HG02884 (cell line): Measurements from ENCODE around the gene CPE.
"Not testable (repeated sequence)": the region's sequence is repeated elsewhere in the genome, so short reads cannot be mapped to it uniquely, and the experiment has no call there.

Experiments used
- ATAC-seq: cut with Tn5 transposase; IDR thresholded peaks from one replicate; pipeline ENCODE4 v1.9.1; 2021; ENCODE audit warnings: mild to moderate bottlenecking, moderate library complexity; ENCODE audit not compliant: unreplicated experiment

Gene CPE

GRCh38 chr4:165378745-165379677, at the start of gene CPE:
CPE (plus strand) TSS chr4:165379008; CDS start chr4:165379222, 214 bp downstream.
- ATAC-seq, result peak; percentile 87

DNA sequence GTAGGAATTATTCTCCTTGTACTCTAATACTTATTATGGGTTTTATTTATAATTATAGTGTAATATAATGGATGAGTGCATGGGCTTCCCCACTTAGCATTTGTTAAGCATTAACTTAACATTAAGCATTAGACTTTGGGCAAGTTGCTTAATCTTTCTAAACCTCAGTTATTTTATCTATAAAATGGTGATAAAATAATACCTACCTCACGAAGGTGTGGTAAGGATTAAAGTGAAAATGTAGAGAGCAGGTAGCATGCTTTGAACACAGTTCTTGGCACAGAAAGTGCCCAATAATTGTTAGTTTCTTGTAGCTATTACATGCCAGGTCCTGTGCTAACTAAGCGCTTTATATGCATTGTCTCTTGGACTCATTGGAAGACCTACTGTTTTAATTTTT, 48.7 kb upstream of the CPE start:
- ATAC-seq, result no peak

- ATAC-seq, result no peak
Observed at GRCh38 chr4:165330666-165331065, 48.1 kb upstream of the CPE start.

DNA sequence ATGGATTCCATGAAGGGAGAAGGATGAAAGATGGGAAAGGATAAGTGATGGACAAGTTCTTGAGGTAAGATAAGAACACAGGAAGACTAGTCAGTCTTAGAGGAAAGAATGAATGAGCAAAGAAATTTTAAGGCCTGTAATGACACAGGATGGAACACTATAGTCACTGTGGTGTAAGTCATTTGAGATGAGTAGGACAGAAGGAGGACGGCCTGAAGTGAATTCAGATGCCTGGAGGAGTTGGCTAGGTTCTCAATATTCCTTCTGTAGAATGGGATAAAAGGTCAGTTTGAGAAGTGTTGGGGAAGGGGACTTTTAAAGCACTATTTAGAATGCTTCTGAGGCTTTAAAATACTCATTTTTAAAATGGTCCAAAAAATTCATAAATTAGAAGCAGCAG, 47.4 kb upstream of the CPE start:
- ATAC-seq, result no peak

DNA sequence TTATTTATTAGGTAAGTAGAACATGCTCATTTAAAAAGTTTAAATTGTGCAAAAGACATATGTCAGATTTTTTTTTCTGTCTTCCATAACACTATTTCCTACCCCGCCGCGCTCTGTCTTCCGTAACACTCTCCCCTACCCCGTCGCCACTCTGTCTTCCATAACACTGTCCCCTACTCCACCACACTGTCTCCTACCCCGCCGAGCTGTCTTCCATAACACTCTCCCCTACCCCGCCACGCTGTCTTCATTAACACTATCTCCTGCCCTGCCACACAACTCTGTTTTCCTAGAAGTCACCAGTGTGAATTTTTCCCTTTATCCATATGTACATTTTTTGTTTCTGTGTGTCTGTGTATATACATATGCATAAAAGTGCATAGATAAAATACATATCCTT, 47.0 kb upstream of the CPE start:
- no peak for ATAC-seq

GRCh38 chr4:165332502-165332901, 46.3 kb upstream of the CPE start:
- ATAC-seq, result no peak

- no peak for ATAC-seq
Observed at GRCh38 chr4:165335163-165335703, 43.6 kb upstream of the CPE start.

DNA sequence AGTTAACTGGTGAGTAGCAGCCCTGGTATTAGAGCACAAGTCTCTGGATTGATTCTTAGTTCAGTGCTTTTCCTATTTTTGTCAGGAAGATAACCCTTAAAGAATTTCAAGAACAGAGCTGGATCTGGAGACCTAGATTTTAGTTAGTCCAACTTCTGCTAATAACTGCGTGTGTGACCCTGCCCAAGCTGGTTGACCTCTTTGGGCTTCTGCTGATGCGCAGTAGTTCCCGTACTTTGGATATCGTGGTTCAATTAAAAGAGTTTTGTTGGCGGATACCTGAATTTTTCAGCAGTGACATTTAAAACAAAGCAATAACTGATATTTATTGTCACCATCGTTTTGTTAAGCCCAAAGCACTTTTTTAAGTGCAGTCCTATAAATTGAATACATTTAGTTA, 42.1 kb upstream of the CPE start:
- no peak for ATAC-seq

DNA sequence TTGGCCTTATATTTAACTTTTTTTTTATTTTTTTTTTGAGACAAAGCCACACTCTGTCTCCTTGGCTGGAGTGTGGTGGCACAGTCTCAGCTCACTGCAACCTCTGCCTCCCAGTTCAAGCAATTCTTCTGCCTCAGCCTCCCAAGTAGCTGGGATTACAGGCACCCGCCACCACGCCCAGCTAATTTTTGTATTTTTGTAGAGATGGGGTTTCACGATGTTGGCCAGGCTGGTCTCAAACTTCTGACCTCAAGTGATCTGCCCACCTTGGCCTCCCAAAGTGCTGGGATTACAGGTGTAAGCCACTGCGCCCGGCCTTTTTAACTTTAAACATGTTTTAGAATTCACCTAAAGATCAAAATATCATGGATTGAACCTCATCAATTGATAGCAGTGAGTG, 36.5 kb upstream of the CPE start:
- not testable (repeated sequence) for ATAC-seq

DNA sequence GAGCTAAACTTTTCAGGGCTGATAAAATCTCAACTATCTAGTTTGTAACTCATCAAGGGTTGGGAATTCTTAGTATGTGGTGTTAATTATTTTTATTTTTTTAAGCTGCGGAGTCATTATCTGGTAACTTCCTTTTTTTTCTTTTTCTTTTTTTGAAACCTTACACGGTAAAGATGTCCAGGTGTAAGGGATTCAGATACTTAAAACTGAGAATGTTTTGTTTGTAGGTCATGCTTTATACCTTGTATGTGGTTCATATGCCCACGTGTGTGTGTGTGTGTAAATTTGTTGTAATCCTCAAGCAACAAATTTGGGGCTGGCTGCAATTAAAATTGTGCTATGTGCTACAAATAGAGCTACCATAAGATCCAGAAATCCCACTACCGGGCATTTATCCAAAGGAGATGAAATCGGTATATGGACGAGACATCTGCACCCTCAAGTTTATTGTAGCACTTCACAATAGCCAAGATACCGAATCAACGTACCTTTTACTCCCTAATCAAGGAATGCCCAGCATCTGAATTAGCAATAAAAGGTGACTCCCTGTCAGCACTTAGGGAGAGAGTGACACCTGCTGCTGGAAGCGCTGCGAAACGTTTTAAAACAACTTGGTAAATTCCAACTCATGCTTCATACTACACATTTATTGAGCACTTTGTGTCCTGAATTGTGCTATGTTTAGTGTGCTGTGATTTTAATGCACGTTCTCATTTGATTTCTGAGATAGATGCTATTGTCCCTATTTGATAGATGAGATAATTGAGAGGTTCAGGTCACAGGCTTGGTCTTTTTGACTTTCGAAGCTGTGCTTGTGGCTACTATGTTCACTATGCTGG, 35.2 kb upstream of the CPE start:
- ATAC-seq, result no peak

DNA sequence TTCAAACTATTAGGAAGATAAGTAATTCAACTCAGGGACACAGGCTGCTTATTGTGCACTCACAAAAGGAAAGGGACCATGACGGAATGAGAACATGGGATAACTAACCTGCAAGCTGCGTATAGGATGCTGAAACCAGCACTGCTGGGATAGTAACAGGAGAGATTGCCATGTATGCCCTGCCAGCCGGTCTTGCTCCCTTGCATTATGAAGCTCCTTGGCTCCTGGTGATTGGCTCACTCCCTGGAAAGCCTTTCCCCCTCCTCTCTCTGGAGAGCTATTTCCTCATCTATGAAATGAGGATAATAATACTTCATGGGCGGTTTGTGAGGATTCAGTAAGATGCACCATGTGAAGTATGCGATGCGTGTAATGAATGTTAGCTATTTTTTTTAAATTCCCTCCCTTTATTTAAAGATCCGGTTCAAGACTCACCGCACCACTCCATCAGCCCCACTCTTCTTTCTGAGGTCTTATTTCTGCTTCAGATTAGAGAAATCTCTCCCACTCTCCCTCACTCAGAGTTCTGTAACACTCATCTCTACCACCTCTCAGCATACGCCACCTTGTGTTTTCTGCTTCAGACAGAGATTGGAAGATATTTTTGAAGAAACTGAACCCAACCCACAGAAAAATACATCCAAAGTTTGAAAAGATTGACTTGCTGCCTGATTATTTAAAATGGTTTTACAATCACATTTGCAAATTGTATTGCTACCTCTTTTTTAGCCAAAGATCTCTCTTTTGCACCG, 33.0 kb upstream of the CPE start:
- no peak for ATAC-seq

DNA sequence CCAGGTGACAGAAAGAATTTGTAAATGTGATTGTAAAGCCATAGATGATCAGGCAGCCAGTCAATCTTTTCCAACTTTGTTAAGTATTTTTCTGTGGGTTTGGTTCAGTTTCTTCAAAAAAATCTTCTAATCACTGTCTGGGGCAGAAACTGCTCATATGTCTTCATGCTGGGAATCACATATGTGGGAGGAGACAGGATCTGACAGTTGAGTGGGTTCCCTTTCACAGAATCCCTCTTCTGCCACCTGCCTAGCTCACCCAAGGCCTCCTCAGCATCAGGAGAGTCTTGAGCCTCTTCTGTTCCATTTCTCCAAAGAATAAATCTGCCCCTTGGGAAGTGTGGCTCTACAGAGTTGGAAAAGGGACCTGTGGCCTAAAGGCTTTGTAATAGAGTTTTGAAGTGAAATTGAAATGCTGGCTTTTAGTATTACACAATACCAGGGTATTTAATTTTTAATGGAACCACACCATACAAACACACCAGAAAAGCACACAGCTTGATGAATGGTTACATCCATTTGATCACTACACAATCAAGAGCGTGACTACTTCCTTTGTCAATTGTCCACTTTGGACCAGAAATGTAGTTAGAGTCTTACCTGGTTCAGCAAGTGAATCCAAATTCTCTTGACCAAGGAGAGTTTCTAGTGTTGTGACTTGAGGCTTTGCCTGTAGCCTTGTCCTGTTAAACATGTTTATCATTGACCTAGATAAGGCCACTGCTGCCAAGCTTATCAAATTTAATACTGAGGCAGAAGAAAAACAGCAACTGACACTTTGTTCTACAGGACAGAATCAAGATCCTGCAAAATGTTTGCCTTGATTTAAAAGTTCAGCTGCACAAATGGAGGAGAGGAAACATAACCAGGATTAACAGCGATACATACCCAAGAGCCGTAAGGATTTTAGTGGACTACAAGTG, 30.9 kb upstream of the CPE start:
- no peak for ATAC-seq

DNA sequence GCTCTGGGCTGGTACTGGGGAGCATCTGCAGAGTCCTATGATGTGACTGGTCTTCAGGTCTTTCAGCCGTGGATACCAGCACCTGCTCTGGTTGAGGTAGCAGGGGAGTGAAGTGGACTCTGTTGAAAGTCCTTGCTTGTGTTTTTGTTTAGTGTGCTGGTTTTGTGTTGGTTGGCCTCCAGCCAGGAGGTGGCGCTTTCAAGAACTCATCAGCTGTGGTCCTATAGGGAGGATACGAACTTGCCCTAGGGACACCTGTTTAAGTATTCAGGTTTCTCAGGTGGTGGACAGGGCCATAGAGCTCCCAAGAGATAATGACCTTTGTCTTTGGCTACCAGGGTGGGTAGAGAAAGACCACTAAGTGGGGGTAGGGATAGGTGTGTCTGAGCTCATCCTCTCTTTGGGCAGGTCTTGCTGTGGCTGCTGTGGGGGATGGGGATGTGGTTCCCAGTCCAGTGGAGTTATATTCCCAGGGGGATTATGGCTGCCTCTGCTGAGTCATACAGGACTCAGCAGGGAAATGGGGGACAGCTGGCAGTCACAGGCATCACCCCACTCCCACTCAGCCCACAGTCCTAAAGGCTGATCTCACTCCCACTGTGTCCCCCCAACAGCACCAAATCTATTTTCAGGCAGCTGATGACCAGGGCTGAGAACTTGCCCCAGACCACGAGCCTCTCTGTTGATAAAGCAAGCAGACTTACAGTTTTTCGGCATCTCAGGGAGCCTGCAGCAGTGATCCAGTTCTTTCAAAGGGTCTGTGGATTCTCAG, 27.3 kb upstream of the CPE start:
- no peak for ATAC-seq

GRCh38 chr4:165355900-165356300, 22.9 kb upstream of the CPE start:
- ATAC-seq, result no peak

DNA sequence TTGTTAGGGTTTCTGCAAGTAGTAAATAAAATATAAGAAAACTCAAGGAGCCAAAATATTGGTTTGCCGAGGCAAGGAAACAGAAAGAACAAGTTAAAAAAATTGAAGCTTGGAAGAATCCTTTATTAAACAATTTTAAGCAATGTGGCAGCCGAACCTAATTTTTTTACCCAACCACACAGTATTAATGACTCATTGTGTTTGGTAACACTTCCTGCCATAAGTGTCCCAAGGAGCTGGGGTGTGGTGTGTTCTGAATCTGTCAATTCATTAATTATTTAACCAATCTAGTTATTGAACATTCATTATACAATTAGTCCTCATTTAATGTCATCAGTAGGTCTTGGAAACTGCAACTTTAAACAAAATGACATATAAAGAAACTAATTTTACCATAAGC, 19.3 kb upstream of the CPE start:
- ATAC-seq, result no peak

GRCh38 chr4:165360041-165360695, 18.6 kb upstream of the CPE start:
- no peak for ATAC-seq

DNA sequence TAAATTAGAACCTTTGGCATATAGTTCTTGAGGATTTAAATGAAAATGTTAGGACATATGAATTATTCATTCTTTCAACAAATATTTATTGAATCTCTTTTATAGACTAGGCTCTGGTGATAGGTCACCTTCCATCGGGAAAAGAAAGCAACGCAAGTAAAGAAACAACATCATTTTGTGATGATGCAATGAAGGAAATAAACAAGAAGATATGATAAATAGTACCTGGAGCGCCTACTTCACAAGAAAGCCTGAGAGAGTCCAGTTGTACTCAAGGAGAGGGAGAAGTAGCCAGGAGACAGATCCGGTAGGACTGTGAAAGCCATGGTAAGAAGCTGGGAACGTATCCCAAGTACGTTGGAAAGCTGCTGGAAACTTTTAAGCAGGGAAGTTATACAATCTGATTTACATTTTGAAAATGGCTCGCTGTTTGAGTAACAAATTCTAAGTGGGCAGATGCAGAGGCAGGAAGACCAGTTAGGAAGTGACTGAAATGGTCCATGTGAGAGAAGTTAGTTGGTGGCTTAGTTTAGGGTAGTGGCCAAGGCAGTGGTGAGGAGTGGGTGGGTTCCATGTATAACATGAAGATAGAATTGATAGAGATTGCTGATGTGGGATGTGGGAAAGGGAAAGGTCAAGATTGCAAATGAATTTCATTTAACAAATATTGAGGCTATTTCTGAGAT, 17.7 kb upstream of the CPE start:
- no peak for ATAC-seq

DNA sequence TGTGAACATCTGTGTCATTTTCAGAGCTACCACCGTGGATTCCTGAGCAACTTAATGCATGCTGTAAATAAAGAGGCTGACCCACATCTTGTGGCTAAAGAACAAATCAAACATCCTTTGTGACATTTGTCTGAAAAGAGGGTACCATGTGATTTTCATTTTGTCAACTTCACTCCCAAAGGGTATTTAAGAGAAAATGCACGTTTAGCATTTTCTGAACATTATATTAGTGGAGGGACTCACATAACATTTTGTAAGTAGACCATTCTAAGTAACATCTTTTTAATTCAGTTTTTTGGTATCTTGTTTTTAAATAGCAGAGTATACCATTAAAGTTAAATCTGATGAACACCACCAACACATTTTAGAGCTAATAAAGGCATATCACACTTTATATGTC, 17.0 kb upstream of the CPE start:
- no peak for ATAC-seq
